SH-SY5Y (cell line): ENCODE measurements around the gene ABCD2.

Source experiments
- GATA2 ChIP-seq: IDR thresholded peaks from 2 replicates; pipeline ENCODE4 v1.6.1; 2011; ENCODE audit warnings: mild to moderate bottlenecking, low read depth, low read length
- GATA3 ChIP-seq: IDR thresholded peaks from 2 replicates; pipeline ENCODE4 v1.6.1; 2011; ENCODE audit warnings: low read depth, mild to moderate bottlenecking, low read length, moderate library complexity

GRCh38 chr12:39502726-39503125 is 116.9 kb downstream of the ABCD2 start:
- TF ChIP-seq GATA2 (no peak), GATA3 (no peak)
